Fibroblast of the aortic adventitia (primary cell): ENCODE measurements around the gene RFT1. TPM values are rescaled to one million over a fixed set of nuclear protein-coding genes. Genes with fewer than 3 reads are reported as not detected.

Source experiments
- DNase-seq: peaks from one replicate; pipeline ENCODE4 v3.0.0-alpha.2; 2010; ENCODE audit warnings: low read depth
- H3K4me3 ChIP-seq: 2 replicates; pipeline ENCODE4 v1.5.1; 2011; ENCODE audit warnings: low read depth, mild to moderate bottlenecking, control low read depth, low read length, moderate library complexity
- total RNA-seq: library from RNA; depleted of rRNA; stranded (reverse); fragments of >200 nt; gene quantifications from 2 replicates; pipeline ENCODE4 v1.2.3, GENCODE V29; 2012; ENCODE audit warnings: low replicate concordance
- TF ChIP-seq, protein P1 (sequence below): IDR thresholded peaks from 2 replicates; pipeline ENCODE4 v1.5.1; 2011; ENCODE audit warnings: mild to moderate bottlenecking, low read length, control low read depth, inconsistent platforms; ENCODE audit not compliant: insufficient read depth

The RFT1 gene
- total RNA-seq, 1 donor: 15.4 TPM

DNA sequence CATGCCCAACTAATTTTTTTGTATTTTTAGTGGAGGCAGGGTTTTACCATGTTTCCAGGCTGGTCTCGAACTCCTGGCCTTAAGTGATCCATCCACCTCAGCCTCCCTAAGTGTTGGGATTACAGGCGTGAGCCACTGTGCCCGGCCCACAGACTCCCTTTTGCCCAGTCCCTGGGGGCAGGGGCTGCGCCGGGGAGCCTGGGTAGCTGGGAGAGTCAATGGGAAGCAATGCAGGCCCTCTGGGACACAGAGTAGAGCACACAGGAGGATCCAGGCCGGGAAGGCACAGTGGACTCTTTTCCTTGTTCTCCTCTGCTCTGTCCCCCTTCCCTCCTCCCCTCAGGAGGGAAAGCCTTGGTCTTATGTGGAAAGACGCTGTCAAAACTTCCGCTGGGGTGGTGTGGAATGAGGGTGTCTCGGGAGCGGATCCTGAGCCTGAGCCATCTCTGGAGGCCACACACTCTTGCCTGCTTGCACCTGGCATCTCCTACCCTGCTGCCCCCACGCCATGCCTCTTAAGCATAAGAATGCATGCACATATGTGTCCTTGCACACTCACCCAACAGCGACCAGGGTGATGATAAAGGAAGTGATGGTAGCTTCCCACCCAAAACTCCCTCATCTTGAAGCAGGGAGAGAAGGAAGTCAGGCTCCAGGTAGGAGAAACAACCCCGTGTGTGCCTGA, 18.9 kb upstream of the RFT1 start:
- DNase-seq: no peak
- TF ChIP-seq, protein P1, sequence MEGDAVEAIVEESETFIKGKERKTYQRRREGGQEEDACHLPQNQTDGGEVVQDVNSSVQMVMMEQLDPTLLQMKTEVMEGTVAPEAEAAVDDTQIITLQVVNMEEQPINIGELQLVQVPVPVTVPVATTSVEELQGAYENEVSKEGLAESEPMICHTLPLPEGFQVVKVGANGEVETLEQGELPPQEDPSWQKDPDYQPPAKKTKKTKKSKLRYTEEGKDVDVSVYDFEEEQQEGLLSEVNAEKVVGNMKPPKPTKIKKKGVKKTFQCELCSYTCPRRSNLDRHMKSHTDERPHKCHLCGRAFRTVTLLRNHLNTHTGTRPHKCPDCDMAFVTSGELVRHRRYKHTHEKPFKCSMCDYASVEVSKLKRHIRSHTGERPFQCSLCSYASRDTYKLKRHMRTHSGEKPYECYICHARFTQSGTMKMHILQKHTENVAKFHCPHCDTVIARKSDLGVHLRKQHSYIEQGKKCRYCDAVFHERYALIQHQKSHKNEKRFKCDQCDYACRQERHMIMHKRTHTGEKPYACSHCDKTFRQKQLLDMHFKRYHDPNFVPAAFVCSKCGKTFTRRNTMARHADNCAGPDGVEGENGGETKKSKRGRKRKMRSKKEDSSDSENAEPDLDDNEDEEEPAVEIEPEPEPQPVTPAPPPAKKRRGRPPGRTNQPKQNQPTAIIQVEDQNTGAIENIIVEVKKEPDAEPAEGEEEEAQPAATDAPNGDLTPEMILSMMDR: no peak
- no peak overlapping the region for H3K4me3 ChIP-seq

DNA sequence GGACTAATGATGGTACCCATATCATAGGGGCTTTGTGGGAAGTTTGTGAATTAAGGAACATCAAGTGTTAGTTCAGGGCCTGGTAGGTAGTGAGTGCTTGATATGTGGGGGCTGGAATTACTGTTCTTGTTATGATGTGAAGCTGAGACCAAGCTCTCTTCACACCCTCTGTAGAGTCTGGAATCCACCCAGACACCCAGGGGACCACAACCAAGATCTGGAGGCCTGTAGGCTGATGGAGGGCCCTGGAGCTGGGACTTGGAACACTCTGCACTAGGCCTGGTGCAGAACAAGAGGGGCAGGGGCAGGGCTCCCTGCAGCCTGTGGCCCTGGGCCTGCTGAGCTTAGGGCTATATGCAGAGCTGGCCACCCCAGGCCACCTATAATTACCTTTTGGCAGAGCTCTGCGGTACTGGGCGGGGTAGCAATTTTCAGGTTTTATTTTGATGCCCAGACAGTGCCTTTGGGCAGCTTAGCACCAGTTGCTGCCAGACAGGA, 17.7 kb upstream of the RFT1 start:
- no peak overlapping the region for H3K4me3 ChIP-seq
- TF ChIP-seq, protein P1: no peak
- no peak for DNase-seq

DNA sequence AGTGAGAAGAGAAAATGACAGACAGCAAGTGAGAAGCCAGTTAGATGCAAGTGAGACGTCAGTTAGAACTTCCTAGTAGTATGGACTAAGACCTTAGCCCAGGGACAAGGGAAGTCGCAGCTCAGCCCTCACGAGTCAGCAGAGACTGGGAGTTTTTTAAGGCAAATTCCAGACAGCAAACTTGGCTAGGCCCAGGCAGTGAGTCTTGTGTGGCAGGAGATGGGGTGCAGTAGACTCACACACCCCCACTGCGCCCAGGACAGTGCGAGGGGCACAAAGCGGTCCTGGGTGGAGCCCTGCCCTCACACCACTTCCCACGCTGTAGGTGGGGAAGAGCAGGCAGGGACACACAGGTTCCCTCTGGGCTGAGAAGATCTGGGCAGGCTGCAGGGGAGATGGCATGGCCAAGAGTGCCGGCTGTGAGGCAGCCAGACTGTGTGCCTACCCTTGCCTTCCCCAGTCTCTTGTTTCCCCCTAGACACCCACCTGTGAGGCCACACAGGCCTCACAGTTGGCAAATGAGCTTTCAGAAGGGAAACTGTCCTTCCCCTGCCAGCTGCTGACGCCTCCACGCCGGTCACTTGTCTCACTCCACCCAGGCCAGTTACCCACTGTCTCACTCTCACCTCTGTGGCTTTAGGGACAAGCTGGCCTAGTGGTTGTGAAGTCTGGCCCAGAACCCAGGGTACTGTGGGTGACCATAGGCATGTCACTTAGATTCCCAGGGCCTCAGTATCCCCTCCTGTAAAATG, 17.1 kb upstream of the RFT1 start:
- H3K4me3 ChIP-seq: no peak overlapping the region
- DNase-seq: no peak
- TF ChIP-seq, protein P1: no peak

DNA sequence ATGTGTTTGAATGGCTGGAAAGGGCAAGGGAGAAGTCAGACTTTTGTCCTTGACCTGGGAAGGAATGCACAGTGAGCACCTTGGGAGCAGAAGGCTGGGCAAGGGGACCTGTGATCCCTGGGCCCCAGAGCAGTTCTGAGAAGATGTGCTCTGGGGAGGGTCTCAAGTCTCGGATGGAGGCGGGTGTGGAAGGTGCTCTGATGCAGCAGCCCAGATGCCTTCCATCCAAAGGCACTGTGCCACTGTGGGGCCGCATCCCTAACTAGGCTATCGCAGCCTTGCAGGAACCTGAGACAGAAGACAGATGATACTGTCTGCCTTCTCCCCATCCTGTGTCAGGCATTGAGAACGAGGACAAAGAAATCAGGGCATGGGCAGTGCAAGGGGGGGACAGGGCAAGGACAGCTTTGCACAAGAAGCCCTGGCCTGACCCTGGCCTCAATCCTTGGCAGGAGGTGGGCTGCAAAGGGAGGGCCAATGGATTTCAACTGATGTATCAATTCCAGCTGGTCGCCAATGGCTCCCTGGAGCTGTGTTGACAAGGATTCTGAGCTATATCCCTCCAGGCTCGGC, 16.2 kb upstream of the RFT1 start:
- DNase-seq: no peak
- TF ChIP-seq, protein P1: no peak

DNA sequence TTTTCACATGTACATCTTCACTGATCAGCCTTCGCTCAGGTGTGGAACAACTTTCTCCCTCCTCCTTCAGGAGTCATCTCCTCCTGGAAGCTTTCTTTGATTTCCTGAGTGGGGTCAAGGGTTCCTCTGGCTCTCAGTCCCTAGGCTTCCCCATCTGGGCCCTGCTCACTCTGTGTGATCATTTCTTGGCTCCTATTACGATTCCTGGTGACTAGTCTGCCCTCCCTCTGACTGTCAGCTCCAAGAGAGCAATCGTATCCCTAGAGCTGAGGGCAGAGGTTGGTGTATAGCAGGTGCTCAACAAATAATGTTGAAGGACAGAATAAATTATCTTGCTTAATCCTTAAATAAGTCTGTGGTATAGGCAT, 15.5 kb upstream of the RFT1 start:
- no peak overlapping the region for H3K4me3 ChIP-seq
- TF ChIP-seq, protein P1: no peak
- DNase-seq: no peak

More for the DNA sequence above, 16.2 kb upstream of the RFT1 start:
- no peak overlapping the region for H3K4me3 ChIP-seq

DNA sequence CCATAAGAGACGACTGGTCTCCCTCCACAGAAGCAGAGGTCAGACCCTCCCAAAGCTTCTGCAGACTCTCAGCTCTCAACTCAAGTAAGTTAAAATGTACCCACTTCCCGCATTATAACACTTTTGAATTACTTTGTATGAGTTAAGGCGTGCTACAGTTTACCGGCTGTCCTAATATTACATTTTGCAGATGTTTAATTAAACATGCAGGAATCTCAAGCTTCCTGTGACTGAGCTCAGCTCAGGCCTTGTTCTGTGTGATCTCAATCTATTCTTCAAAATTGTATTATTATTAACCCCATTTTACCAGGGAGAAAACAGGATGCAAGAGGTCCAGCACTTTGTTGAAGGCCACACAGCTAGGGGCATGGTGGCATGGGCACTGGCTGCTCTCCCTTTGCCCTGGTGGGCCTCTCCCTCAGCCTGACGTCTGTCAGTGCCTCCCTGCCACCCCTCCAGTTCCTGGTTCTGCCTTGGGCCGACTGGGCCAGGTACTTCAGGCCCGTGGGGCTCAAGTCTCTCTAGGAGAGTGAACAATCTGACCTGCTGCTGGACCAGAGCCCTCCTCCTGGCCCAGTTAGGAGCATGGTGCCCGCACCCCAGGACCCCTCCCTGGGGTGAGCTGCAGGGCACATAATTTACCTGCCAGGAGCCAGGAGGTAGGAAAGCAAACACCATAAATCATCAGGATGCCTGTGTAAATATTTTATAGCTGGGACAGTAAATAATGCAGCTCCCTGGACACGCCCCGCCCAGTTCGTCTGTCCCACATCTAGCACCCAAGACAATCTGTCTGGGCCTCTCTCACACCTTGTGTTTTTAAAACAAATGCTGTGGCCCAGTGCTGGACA, 14.9 kb upstream of the RFT1 start:
- H3K4me3 ChIP-seq: no peak overlapping the region
- DNase-seq: no peak
- TF ChIP-seq, protein P1: no peak
